H9 (cell line): Measurements from ENCODE around the gene NTRK2. TPM values are rescaled to one million over a fixed set of nuclear protein-coding genes. Genes with fewer than 3 reads are reported as not detected.

ENCODE experiments used
- DNase-seq: peaks from one replicate; pipeline ENCODE4 v3.0.0-alpha.2; 2017
- H2AFZ ChIP-seq: one replicate; pipeline ENCODE4 v1.6.1; 2013; ENCODE audit warnings: mild to moderate bottlenecking, low read length, control low read depth, moderate library complexity
- H2AK5ac ChIP-seq: 2 replicates; pipeline ENCODE4 v1.6.1; 2013; ENCODE audit warnings: low read length, control low read depth, mixed read lengths; ENCODE audit not compliant: insufficient read length
- H2BK120ac ChIP-seq: one replicate; pipeline ENCODE4 v1.6.1; 2013; ENCODE audit warnings: low read depth, mild to moderate bottlenecking, low read length, control low read depth, inconsistent platforms; ENCODE audit not compliant: poor library complexity, severe bottlenecking
- H2BK12ac ChIP-seq: 2 replicates; pipeline ENCODE4 v1.6.1; 2013; ENCODE audit warnings: low read length, control low read depth, mixed read lengths, low read depth; ENCODE audit not compliant: insufficient read length
- H2BK15ac ChIP-seq: 2 replicates; pipeline ENCODE4 v1.6.1; 2013; ENCODE audit warnings: low read depth, low read length, control low read depth
- H2BK20ac ChIP-seq: one replicate; pipeline ENCODE4 v1.6.1; 2013; ENCODE audit warnings: low read depth, mild to moderate bottlenecking, low read length, control low read depth, inconsistent platforms; ENCODE audit not compliant: poor library complexity, severe bottlenecking
- H2BK5ac ChIP-seq: 2 replicates; pipeline ENCODE4 v1.6.1; 2013; ENCODE audit warnings: low read length, control low read depth, mixed read lengths; ENCODE audit not compliant: insufficient read length
- H3K14ac ChIP-seq: 2 replicates; pipeline ENCODE4 v1.6.1; 2013; ENCODE audit warnings: low read length, control low read depth; ENCODE audit not compliant: insufficient read depth
- H3K18ac ChIP-seq: 2 replicates; pipeline ENCODE4 v1.6.1; 2013; ENCODE audit warnings: low read depth, mild to moderate bottlenecking, mixed read lengths, low read length, control low read depth; ENCODE audit not compliant: insufficient read length
- H3K23ac ChIP-seq: 2 replicates; pipeline ENCODE4 v1.6.1; 2013; ENCODE audit warnings: low read length, control low read depth, mixed read lengths, low read depth; ENCODE audit not compliant: insufficient read length
- H3K23me2 ChIP-seq: 2 replicates; pipeline ENCODE4 v1.6.1; 2013; ENCODE audit warnings: low read depth, mild to moderate bottlenecking, mixed read lengths, low read length, control low read depth; ENCODE audit not compliant: insufficient read length, poor library complexity, severe bottlenecking
- H3K27ac ChIP-seq: 2 replicates; pipeline ENCODE4 v1.5.1; 2013; ENCODE audit warnings: low read length, control low read depth, mixed read lengths, low read depth; ENCODE audit not compliant: insufficient read length
- H3K27me3 ChIP-seq: 2 replicates; pipeline ENCODE4 v1.6.1; 2013; ENCODE audit warnings: low read length, control low read depth, inconsistent platforms; ENCODE audit not compliant: insufficient read depth
- H3K4ac ChIP-seq: 2 replicates; pipeline ENCODE4 v1.6.1; 2013; ENCODE audit warnings: low read depth, mild to moderate bottlenecking, control low read depth, inconsistent platforms, low read length, moderate library complexity
- H3K4me1 ChIP-seq: 2 replicates; pipeline ENCODE4 v1.6.1; 2013; ENCODE audit warnings: low read length, control low read depth, inconsistent platforms; ENCODE audit not compliant: insufficient read depth
- H3K4me2 ChIP-seq: 2 replicates; pipeline ENCODE4 v1.6.1; 2013; ENCODE audit warnings: low read length, control low read depth, mixed read lengths; ENCODE audit not compliant: insufficient read length, insufficient read depth
- H3K56ac ChIP-seq: 2 replicates; pipeline ENCODE4 v1.6.1; 2013; ENCODE audit warnings: low read depth, mild to moderate bottlenecking, mixed read lengths, low read length, control low read depth; ENCODE audit not compliant: insufficient read length
- H3K79me1 ChIP-seq: 2 replicates; pipeline ENCODE4 v1.6.1; 2013; ENCODE audit warnings: low read depth, mild to moderate bottlenecking, moderate library complexity, low read length, control low read depth, inconsistent platforms; ENCODE audit not compliant: insufficient read depth, poor library complexity, severe bottlenecking
- H3K79me2 ChIP-seq: 2 replicates; pipeline ENCODE4 v1.6.1; 2013; ENCODE audit warnings: low read length, control low read depth, inconsistent platforms; ENCODE audit not compliant: insufficient read depth
- H3K9ac ChIP-seq: 2 replicates; pipeline ENCODE4 v1.6.1; 2013; ENCODE audit warnings: low read length, control low read depth, mixed read lengths; ENCODE audit not compliant: insufficient read length; ENCODE audit errors: extremely low read depth
- H3K9me3 ChIP-seq: one replicate; pipeline ENCODE4 v1.6.1; 2013; ENCODE audit warnings: low read depth, low read length, inconsistent platforms; ENCODE audit not compliant: control insufficient read depth
- H3T11ph ChIP-seq: one replicate; pipeline ENCODE4 v1.6.1; 2013; ENCODE audit warnings: mild to moderate bottlenecking, low read length, control low read depth, inconsistent platforms
- H4K20me1 ChIP-seq: one replicate; pipeline ENCODE4 v1.6.1; 2013; ENCODE audit not compliant: control insufficient read depth, insufficient read length, insufficient read depth
- H4K5ac ChIP-seq: 2 replicates; pipeline ENCODE4 v1.6.1; 2013; ENCODE audit warnings: low read depth, mild to moderate bottlenecking, mixed read lengths, low read length, control low read depth; ENCODE audit not compliant: insufficient read length
- H4K8ac ChIP-seq: replicated peaks from 2 replicates; pipeline ENCODE4 v1.6.1; 2013; ENCODE audit warnings: low read length, control low read depth, mixed read lengths, low read depth; ENCODE audit not compliant: insufficient read length
- H4K91ac ChIP-seq: 2 replicates; pipeline ENCODE4 v1.6.1; 2013; ENCODE audit warnings: low read depth, mild to moderate bottlenecking, moderate library complexity, mixed read lengths, low read length, control low read depth; ENCODE audit not compliant: insufficient read length
- H3K27ac Mint-ChIP-seq, 3 experiments: 2 replicates in 2 of 3; 3 replicates in 1 of 3; pipeline ENCODE4 v1.8.0; 2020 to 2021; ENCODE audit warnings: mixed read lengths in 3 of 3, mild to moderate bottlenecking in 1 of 3, moderate library complexity in 1 of 3
- H3K27me3 Mint-ChIP-seq: 2 replicates; pipeline ENCODE4 v1.8.0; 2021; ENCODE audit warnings: low read depth, mild to moderate bottlenecking, moderate library complexity, mixed read lengths
- H3K36me3 Mint-ChIP-seq, 3 experiments: 2 replicates in 2 of 3; 3 replicates in 1 of 3; pipeline ENCODE4 v1.8.0; 2020 to 2021; ENCODE audit warnings: low read depth in 3 of 3, mixed read lengths in 3 of 3; ENCODE audit not compliant: insufficient read depth in 1 of 3
- H3K4me1 Mint-ChIP-seq, 2 experiments: 2 replicates each; pipeline ENCODE4 v1.8.0; 2020; ENCODE audit warnings: mixed read lengths in 2 of 2
- H3K4me3 Mint-ChIP-seq, 2 experiments: 2 replicates in 1 of 2; 3 replicates in 1 of 2; pipeline ENCODE4 v1.8.0; 2020 to 2021; ENCODE audit warnings: mild to moderate bottlenecking in 2 of 2, mixed read lengths in 2 of 2, moderate library complexity in 1 of 2
- H3K9me3 Mint-ChIP-seq, 2 experiments: 2 replicates in 1 of 2; 3 replicates in 1 of 2; pipeline ENCODE4 v1.8.0; 2020; ENCODE audit warnings: mild to moderate bottlenecking in 2 of 2, mixed read lengths in 2 of 2, moderate library complexity in 1 of 2
- WGBS: extraction: QIAGEN DNeasy Blood & Tissue Kit; methylation state at CpG from one replicate; pipeline ENCODE4 v1.1.7; 2013; ENCODE audit warnings: missing lambda C conversion rate, low lambda C conversion rate, mixed read lengths; ENCODE audit not compliant: insufficient read length; ENCODE audit errors: extremely low coverage; 5-methylcytosine and 5-hydroxymethylcytosine counted together
- total RNA-seq: library from RNA; stranded (reverse); gene quantifications from 2 replicates; pipeline ENCODE4 v1.2.1, GENCODE V29; 2021
- TF ChIP-seq, protein P1 (sequence below): fragments of 200-600 bp; sonication (generic); conservative IDR thresholded peaks from 3 replicates; pipeline ENCODE4 v1.8.0; 2021; ENCODE audit warnings: antibody characterized with exemption, mild to moderate bottlenecking

Gene NTRK2
- total RNA-seq, 1 experiment from 2014 or later: 0.02 TPM

GRCh38 chr9:84835745-84836144, 166.2 kb downstream of the NTRK2 start:
- no peak overlapping the region for H2BK20ac ChIP-seq
- peaks cover 4% of the 10 kb centered on the region for H3K27me3 Mint-ChIP-seq
- H4K20me1 ChIP-seq: no peaks in the 10 kb centered on the region
- no peak overlapping the region for H2BK5ac ChIP-seq
- no peak overlapping the region for H4K8ac ChIP-seq
- no peak for DNase-seq
- no peak overlapping the region for H2AFZ ChIP-seq
- H3K23ac ChIP-seq: no peak overlapping the region
- no peak overlapping the region for H3K4me2 ChIP-seq
- no peak overlapping the region for H3K56ac ChIP-seq
- H3K18ac ChIP-seq: no peak overlapping the region
- H3K9me3 Mint-ChIP-seq: no peaks in the 10 kb centered on the region; a peak in 1 of 5 replicates
- H3K27ac ChIP-seq: no peak overlapping the region
- no peak overlapping the region for H3K4ac ChIP-seq
- H2AK5ac ChIP-seq: no peak overlapping the region
- H4K91ac ChIP-seq: no peak overlapping the region
- peaks cover 32 to 33% of the 10 kb centered on the region in 2 experiments for H3K4me1 Mint-ChIP-seq
- H3K27me3 ChIP-seq: no peaks in the 10 kb centered on the region
- no peaks in the 10 kb centered on the region for H3K9me3 ChIP-seq
- no peak overlapping the region for H2BK120ac ChIP-seq
- no peak overlapping the region for H2BK15ac ChIP-seq
- no peak overlapping the region for H2BK12ac ChIP-seq
- no peak overlapping the region for H3K14ac ChIP-seq
- no peaks in the 10 kb centered on the region for H3K23me2 ChIP-seq
- TF ChIP-seq, protein P1, sequence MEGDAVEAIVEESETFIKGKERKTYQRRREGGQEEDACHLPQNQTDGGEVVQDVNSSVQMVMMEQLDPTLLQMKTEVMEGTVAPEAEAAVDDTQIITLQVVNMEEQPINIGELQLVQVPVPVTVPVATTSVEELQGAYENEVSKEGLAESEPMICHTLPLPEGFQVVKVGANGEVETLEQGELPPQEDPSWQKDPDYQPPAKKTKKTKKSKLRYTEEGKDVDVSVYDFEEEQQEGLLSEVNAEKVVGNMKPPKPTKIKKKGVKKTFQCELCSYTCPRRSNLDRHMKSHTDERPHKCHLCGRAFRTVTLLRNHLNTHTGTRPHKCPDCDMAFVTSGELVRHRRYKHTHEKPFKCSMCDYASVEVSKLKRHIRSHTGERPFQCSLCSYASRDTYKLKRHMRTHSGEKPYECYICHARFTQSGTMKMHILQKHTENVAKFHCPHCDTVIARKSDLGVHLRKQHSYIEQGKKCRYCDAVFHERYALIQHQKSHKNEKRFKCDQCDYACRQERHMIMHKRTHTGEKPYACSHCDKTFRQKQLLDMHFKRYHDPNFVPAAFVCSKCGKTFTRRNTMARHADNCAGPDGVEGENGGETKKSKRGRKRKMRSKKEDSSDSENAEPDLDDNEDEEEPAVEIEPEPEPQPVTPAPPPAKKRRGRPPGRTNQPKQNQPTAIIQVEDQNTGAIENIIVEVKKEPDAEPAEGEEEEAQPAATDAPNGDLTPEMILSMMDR: no peak
- no peaks in the 10 kb centered on the region for H3K79me2 ChIP-seq
- WGBS: no CpG with 5 or more reads among the region's 5 CpGs
- no peak overlapping the region for H3K4me3 Mint-ChIP-seq
- H3K4me1 ChIP-seq: peaks cover 4% of the 10 kb centered on the region
- no peak overlapping the region for H4K5ac ChIP-seq
- H3K27ac Mint-ChIP-seq: no peak overlapping the region
- H3K36me3 Mint-ChIP-seq: no peaks in the 10 kb centered on the region
- H3T11ph ChIP-seq: no peak overlapping the region
- H3K9ac ChIP-seq: no peak overlapping the region
- no peaks in the 10 kb centered on the region for H3K79me1 ChIP-seq
